CD8-positive, alpha-beta memory T cell (primary cell): ENCODE data around the gene KDELR1. TPM values are rescaled to one million over a fixed set of nuclear protein-coding genes. Genes with fewer than 3 reads are reported as not detected.

Source experiments
- CTCF ChIA-PET: fragments of 350-600 bp; sonication (Branson Sonifier 250); formaldehyde crosslinking; loops from one replicate; lab custom pipeline; 2021; ENCODE audit warnings: antibody characterized with exemption; lab: Charles Lee
- POLR2A ChIA-PET: fragments of 350-600 bp; sonication (Branson Sonifier 250); formaldehyde crosslinking; loops from one replicate; lab custom pipeline; 2021; ENCODE audit warnings: antibody characterized with exemption; lab: Charles Lee
- DNase-seq, 5 donors: peaks; one replicate each; pipeline versions ENCODE4 v3.0.0 to v3.0.0-alpha.2; 2020 to 2022; ENCODE audit warnings: mixed read lengths in 1 of 5
- H3K27ac ChIP-seq: one replicate; pipeline ENCODE4 v1.7.0; 2013; ENCODE audit warnings: low read depth, mild to moderate bottlenecking, low read length, moderate library complexity
- H3K27me3 ChIP-seq: 2 replicates; pipeline ENCODE4 v1.7.0; 2013; ENCODE audit warnings: low read length, mild to moderate bottlenecking; ENCODE audit not compliant: insufficient read depth, poor library complexity, severe bottlenecking
- H3K36me3 ChIP-seq: 2 replicates; pipeline ENCODE4 v1.7.0; 2013; ENCODE audit warnings: mild to moderate bottlenecking, low read length, moderate library complexity; ENCODE audit not compliant: insufficient read depth
- H3K4me1 ChIP-seq: 2 replicates; pipeline ENCODE4 v1.7.0; 2013; ENCODE audit warnings: mild to moderate bottlenecking, low read length, moderate library complexity; ENCODE audit not compliant: insufficient read depth
- H3K4me3 ChIP-seq: 2 replicates; pipeline ENCODE4 v1.7.0; 2013; ENCODE audit warnings: mild to moderate bottlenecking, low read length
- H3K9me3 ChIP-seq: 2 replicates; pipeline ENCODE4 v1.7.0; 2013; ENCODE audit warnings: mild to moderate bottlenecking, low read length
- H3K27ac Mint-ChIP-seq, 8 donors: one replicate each; pipeline ENCODE4 v1.8.0; 2020 to 2021; ENCODE audit warnings: mixed read lengths in 8 of 8, mild to moderate bottlenecking in 6 of 8, inconsistent platforms in 3 of 8, moderate library complexity in 3 of 8
- H3K27me3 Mint-ChIP-seq, 2 donors: one replicate each; pipeline ENCODE4 v1.8.0; 2020 to 2021; ENCODE audit warnings: mixed read lengths in 2 of 2, mild to moderate bottlenecking in 1 of 2, moderate library complexity in 1 of 2
- H3K36me3 Mint-ChIP-seq, 3 donors: one replicate each; pipeline ENCODE4 v1.8.0; 2020 to 2021; ENCODE audit warnings: mixed read lengths in 3 of 3, inconsistent platforms in 1 of 3, mild to moderate bottlenecking in 1 of 3
- H3K4me1 Mint-ChIP-seq, 3 donors: one replicate each; pipeline ENCODE4 v1.8.0; 2020 to 2021; ENCODE audit warnings: mixed read lengths in 3 of 3, inconsistent platforms in 1 of 3, mild to moderate bottlenecking in 1 of 3
- H3K4me3 Mint-ChIP-seq, 7 donors: one replicate each; pipeline ENCODE4 v1.8.0; 2020 to 2021; ENCODE audit warnings: mixed read lengths in 7 of 7, mild to moderate bottlenecking in 6 of 7, moderate library complexity in 4 of 7, inconsistent platforms in 2 of 7
- H3K9me3 Mint-ChIP-seq, 5 donors: one replicate each; pipeline ENCODE4 v1.8.0; 2020 to 2022; ENCODE audit warnings: mixed read lengths in 5 of 5, mild to moderate bottlenecking in 3 of 5, moderate library complexity in 2 of 5, inconsistent platforms in 1 of 5
- polyA plus RNA-seq: library from polyadenylated mRNA; unstranded; fragments of 300-500 nt; fragmentation: Illumina TruSeq; gene quantifications from one replicate; pipeline ENCODE4 v1.2.3, GENCODE V29; 2021
- total RNA-seq, 2 experiments: library from RNA; stranded (reverse); gene quantifications; one replicate each; pipeline ENCODE4 v1.2.3, GENCODE V29; 2021

KDELR1 gene
- total and polyA plus RNA-seq, 3 experiments from 2014 or later, result 32.5 to 82.9 (median 78.7) TPM

- H3K4me1 ChIP-seq, result peaks cover 45% of the 10 kb centered on the region
- H3K27ac ChIP-seq, result no peak overlapping the region
- ChIA-PET POLR2A (interaction anchor here (0.8 kb wide), 1 partner anchor 47 kb away, joined by 4 read pairs; no protein-coding TSS in a partner anchor), CTCF (no interaction called here)
- Mint-ChIP-seq H3K4me1 (peaks cover 32 to 66% (median 37%) of the 10 kb centered on the region in 3 donors), H3K9me3 (peaks cover 0 to 2% (median 0%) of the 10 kb centered on the region in 5 donors), H3K4me3 (peak overlapping the region in 2 of 7 donors; percentile 23 to 56), H3K27ac (no peak overlapping the region), H3K36me3 (no peaks in the 10 kb centered on the region), H3K27me3 (peaks cover 28 to 33% of the 10 kb centered on the region in 2 donors)
- no peak overlapping the region for H3K4me3 ChIP-seq
- no peak for DNase-seq
- no peaks in the 10 kb centered on the region for H3K36me3 ChIP-seq
- no peaks in the 10 kb centered on the region for H3K9me3 ChIP-seq
- peaks cover 29% of the 10 kb centered on the region for H3K27me3 ChIP-seq
These were observed 4.9 kb upstream of the KDELR1 start for GRCh38 chr19:48396016-48396823.

- Mint-ChIP-seq H3K36me3 (peaks cover 0 to 6% (median 0%) of the 10 kb centered on the region in 3 donors), H3K9me3 (peaks cover 0 to 2% (median 0%) of the 10 kb centered on the region in 5 donors), H3K27ac (peak overlapping the region in 1 of 8 donors; percentile 23), H3K27me3 (peaks cover 28 to 33% of the 10 kb centered on the region in 2 donors), H3K4me1 (peaks cover 32 to 66% (median 37%) of the 10 kb centered on the region in 3 donors), H3K4me3 (peak overlapping the region in 3 of 7 donors; percentile 23 to 61 (median 59))
- no peaks in the 10 kb centered on the region for H3K9me3 ChIP-seq
- no peaks in the 10 kb centered on the region for H3K36me3 ChIP-seq
- no peak overlapping the region for H3K4me3 ChIP-seq
- POLR2A ChIA-PET, result interaction anchor here (0.6 to 0.8 kb wide), 3 partner anchors 48 to 75 kb away, joined by 3 to 5 read pairs (median 4); partner anchors contain the start of gene KCNJ14
- H3K27me3 ChIP-seq, result peaks cover 29% of the 10 kb centered on the region
- H3K27ac ChIP-seq, result no peak overlapping the region
- no peak for DNase-seq
- H3K4me1 ChIP-seq, result peaks cover 45% of the 10 kb centered on the region
- CTCF ChIA-PET, result interaction anchor here (0.7 kb wide), 1 partner anchor 1815 kb away, joined by 4 read pairs; no protein-coding TSS in a partner anchor
These were observed 4.1 kb upstream of the KDELR1 start for GRCh38 chr19:48395499-48395898.

GRCh38 chr19:48395170-48395455 lies 3.8 kb upstream of the KDELR1 start:
- H3K27ac ChIP-seq, result no peak overlapping the region
- CTCF ChIA-PET, result interaction anchor here (0.7 kb wide), 1 partner anchor 1815 kb away, joined by 4 read pairs; no protein-coding TSS in a partner anchor
- peak overlapping the region in 2 of 8 donors; percentile 23 to 32 for H3K27ac Mint-ChIP-seq
- H3K27me3 ChIP-seq, result peaks cover 29% of the 10 kb centered on the region
- H3K4me3 Mint-ChIP-seq, result peak overlapping the region in 4 of 7 donors; percentile 23 to 65 (median 50)
- DNase-seq, result no peak
- H3K9me3 ChIP-seq, result no peaks in the 10 kb centered on the region
- H3K36me3 ChIP-seq, result no peaks in the 10 kb centered on the region
- POLR2A ChIA-PET, result interaction anchor here (0.6 to 0.8 kb wide), 2 partner anchors 60 to 75 kb away, joined by 3 to 5 read pairs; partner anchors contain the start of gene KCNJ14
- no peak overlapping the region for H3K4me3 ChIP-seq
- H3K36me3 Mint-ChIP-seq, result peaks cover 0 to 8% (median 0%) of the 10 kb centered on the region in 3 donors
- peaks cover 49% of the 10 kb centered on the region for H3K4me1 ChIP-seq
- H3K4me1 Mint-ChIP-seq, result peaks cover 32 to 66% (median 37%) of the 10 kb centered on the region in 3 donors
- peaks cover 0 to 2% (median 0%) of the 10 kb centered on the region in 5 donors for H3K9me3 Mint-ChIP-seq
- peaks cover 28 to 33% of the 10 kb centered on the region in 2 donors for H3K27me3 Mint-ChIP-seq

- CTCF ChIA-PET, result interaction anchor here (0.7 to 1.5 kb wide), 2 partner anchors 190 to 1814 kb away, joined by 3 to 4 read pairs; no protein-coding TSS in a partner anchor
- Mint-ChIP-seq H3K27ac (peak overlapping the region in 4 of 8 donors; percentile 23 to 80 (median 59)), H3K36me3 (peaks cover 0 to 8% (median 0%) of the 10 kb centered on the region in 3 donors), H3K4me1 (peaks cover 32 to 64% (median 35%) of the 10 kb centered on the region in 3 donors), H3K9me3 (peaks cover 0 to 2% (median 0%) of the 10 kb centered on the region in 5 donors), H3K27me3 (peaks cover 28 to 33% of the 10 kb centered on the region in 2 donors), H3K4me3 (peak overlapping the region; percentile 33 to 90 (median 63))
- H3K4me3 ChIP-seq, result no peak overlapping the region
- peaks cover 29% of the 10 kb centered on the region for H3K27me3 ChIP-seq
- no peaks in the 10 kb centered on the region for H3K9me3 ChIP-seq
- H3K4me1 ChIP-seq, result peaks cover 50% of the 10 kb centered on the region
- no peak overlapping the region for H3K27ac ChIP-seq
- no peak for DNase-seq
- POLR2A ChIA-PET, result interaction anchor here (0.6 to 0.8 kb wide), 2 partner anchors 16 to 61 kb away, joined by 3 to 5 read pairs; partner anchors contain the start of gene KCNJ14
- H3K36me3 ChIP-seq, result no peaks in the 10 kb centered on the region
These were observed 3.2 kb upstream of the KDELR1 start for GRCh38 chr19:48394331-48395169.

GRCh38 chr19:48393559-48394330 lies 2.4 kb upstream of the KDELR1 start, which contains the start of gene GRIN2D:
Gene GRIN2D, plus strand, starts transcription at chr19:48393668. Its CDS starts 4,725 bp downstream, at chr19:48398393.
- ChIA-PET CTCF (interaction anchor here (1.5 kb wide), 1 partner anchor 191 kb away, joined by 3 read pairs; no protein-coding TSS in a partner anchor), POLR2A (interaction anchor here (0.6 kb wide), 1 partner anchor 17 kb away, joined by 3 read pairs; no protein-coding TSS in a partner anchor)
- Mint-ChIP-seq H3K36me3 (peaks cover 0 to 14% (median 0%) of the 10 kb centered on the region in 3 donors), H3K4me3 (peak within 1 kb of the TSS; percentile 41 to 90 (median 66)), H3K9me3 (peaks cover 0 to 2% (median 0%) of the 10 kb centered on the region in 5 donors), H3K27me3 (peaks cover 28 to 31% of the 10 kb centered on the region in 2 donors), H3K27ac (peak within 1 kb of the TSS in 6 of 8 donors; percentile 33 to 80 (median 60)), H3K4me1 (peaks cover 32 to 65% (median 38%) of the 10 kb centered on the region in 3 donors)
- peak in 3 of 5 donors; percentile 16 to 59 (median 38) for DNase-seq
- H3K27ac ChIP-seq, result no peak within 1 kb of the TSS
- H3K4me3 ChIP-seq, result no peak within 1 kb of the TSS
- peaks cover 29% of the 10 kb centered on the region for H3K27me3 ChIP-seq
- no peaks in the 10 kb centered on the region for H3K9me3 ChIP-seq
- no peaks in the 10 kb centered on the region for H3K36me3 ChIP-seq
- peaks cover 50% of the 10 kb centered on the region for H3K4me1 ChIP-seq

GRCh38 chr19:48392860-48393558 lies 1.7 kb upstream of the KDELR1 start:
- POLR2A ChIA-PET, result no interaction called here
- peaks cover 5% of the 10 kb centered on the region for H3K36me3 ChIP-seq
- CTCF ChIA-PET, result interaction anchor here (1.5 kb wide), 1 partner anchor 191 kb away, joined by 3 read pairs; no protein-coding TSS in a partner anchor
- no peak for DNase-seq
- Mint-ChIP-seq H3K27ac (peak overlapping the region in 2 of 8 donors; percentile 24 to 72), H3K4me1 (peaks cover 35 to 66% (median 41%) of the 10 kb centered on the region in 3 donors), H3K9me3 (peaks cover 0 to 2% (median 0%) of the 10 kb centered on the region in 5 donors), H3K27me3 (peaks cover 28 to 31% of the 10 kb centered on the region in 2 donors), H3K36me3 (peaks cover 0 to 22% (median 4%) of the 10 kb centered on the region in 3 donors), H3K4me3 (peak overlapping the region in 5 of 7 donors; percentile 29 to 84 (median 66))
- H3K4me1 ChIP-seq, result peaks cover 48% of the 10 kb centered on the region
- H3K27me3 ChIP-seq, result peaks cover 29% of the 10 kb centered on the region
- no peak overlapping the region for H3K27ac ChIP-seq
- no peak overlapping the region for H3K4me3 ChIP-seq
- H3K9me3 ChIP-seq, result no peaks in the 10 kb centered on the region
